ENCODE measurements around the gene DDX31. TPM values are rescaled to one million over a fixed set of nuclear protein-coding genes. Genes with fewer than 3 reads are reported as not detected.

Gene DDX31
- total RNA-seq, 4 donors from 2014 or later = 10.2 to 18.3 (median 11.8) TPM

DNA sequence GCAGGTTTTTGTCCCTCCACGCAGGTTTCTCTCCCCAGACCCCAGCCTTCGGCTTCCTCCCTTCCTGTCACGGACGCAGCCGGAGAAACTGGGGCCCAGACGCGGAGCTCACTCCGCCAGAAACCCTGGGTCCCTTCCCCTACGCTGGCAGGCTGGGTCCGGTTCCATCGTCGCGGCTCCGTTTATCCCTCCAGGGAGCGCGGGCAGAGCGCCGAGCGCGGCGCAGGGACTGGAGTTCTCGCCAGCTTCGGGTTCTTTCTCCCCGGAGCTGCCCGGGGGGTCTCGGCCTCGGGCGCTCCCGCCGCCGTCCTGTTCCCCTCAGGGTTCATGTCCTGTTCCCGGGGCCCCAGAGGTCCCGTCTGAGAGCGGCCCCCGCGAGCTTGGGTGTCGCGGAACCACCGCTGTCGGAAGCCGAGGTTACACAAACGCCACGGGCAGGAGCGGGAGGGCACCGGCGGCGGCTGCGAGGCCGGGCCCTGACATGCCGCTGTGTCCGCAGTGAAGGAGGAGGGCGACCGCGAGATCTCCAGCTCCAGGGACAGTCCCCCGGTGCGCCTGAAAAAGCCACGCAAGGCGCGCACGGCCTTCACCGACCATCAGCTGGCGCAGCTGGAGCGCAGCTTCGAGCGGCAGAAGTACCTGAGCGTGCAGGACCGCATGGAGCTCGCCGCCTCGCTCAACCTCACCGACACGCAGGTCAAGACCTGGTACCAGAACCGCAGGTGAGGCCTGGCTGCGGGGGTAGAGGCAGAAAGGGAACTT is 82.8 kb downstream of the DDX31 start:
- Histone ChIP-seq H3K4me3 (no peak overlapping the region), H3K36me3 (no peaks in the 10 kb centered on the region), H3K27ac (no peak overlapping the region), H3K4me1 (peaks cover 0 to 45% (median 13%) of the 10 kb centered on the region in 3 donors), H3K27me3 (peaks cover 54 to 100% (median 66%) of the 10 kb centered on the region in 4 donors), H3K9me3 (no peaks in the 10 kb centered on the region)
- intact Hi-C loops (cut with DNase I) = no loop called here
- no peak for TF ChIP-seq CTCF (IDR thresholded peaks at IDR 0.05)
- TF ChIP-seq POLR2A (IDR thresholded peaks at IDR 0.05) = no peak
- WGBS, 2 donors = 0% methylated on average over 3 to 4 of the region's 74 CpGs
- no peak for DNase-seq

DNA sequence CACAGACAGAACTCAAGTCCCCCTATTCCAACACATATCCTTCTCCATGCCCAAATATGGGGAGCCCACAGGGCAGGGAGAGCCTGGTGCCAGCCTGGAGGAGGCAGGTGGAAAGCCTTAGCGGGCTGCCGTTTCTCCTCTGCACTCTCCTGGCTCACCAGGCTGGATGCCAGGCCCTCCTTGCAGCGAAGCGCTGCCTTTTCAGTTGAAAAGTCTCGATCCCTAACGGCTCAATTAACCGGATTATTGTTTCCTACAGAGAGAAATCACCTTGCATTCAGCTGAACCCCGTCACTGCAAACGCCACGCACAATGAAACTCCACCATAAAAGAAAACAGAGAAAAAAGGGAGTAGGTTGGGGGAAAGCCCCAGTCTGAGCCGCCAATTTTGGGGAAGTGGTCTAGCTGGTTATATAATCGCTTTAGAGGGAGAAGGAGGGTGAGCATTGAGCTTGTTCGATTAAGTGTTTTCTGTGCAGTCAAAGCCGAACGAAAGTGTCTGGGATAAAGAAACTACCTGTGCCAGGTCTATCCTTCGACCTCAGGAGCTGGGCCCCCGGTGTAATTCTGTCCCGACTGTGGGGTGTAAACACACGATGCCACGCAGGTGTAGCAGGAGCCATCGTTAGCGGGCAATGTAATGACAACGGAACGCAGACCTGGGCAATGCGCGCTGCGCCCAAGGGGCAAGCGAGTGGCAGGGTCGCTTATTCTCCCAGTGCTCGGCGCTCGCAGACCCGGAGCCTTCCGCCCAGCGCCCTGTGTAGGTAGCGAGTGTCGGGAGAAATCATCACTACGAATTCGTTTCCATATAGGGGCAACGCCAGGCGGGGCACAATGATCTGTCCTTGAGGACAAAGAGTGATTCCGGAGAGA is 83.6 kb downstream of the DDX31 start:
- Histone ChIP-seq H3K9me3 (no peaks in the 10 kb centered on the region), H3K4me3 (no peak overlapping the region), H3K27ac (no peak overlapping the region), H3K27me3 (peaks cover 55 to 100% (median 71%) of the 10 kb centered on the region in 4 donors), H3K36me3 (no peaks in the 10 kb centered on the region), H3K4me1 (peaks cover 5 to 53% (median 13%) of the 10 kb centered on the region in 3 donors)
- TF ChIP-seq CTCF (IDR thresholded peaks at IDR 0.05) = no peak
- TF ChIP-seq POLR2A (IDR thresholded peaks at IDR 0.05) = no peak
- intact Hi-C loops (cut with DNase I) = no loop called here
- no peak for DNase-seq
- WGBS, 2 donors = 3 to 11% methylated on average over 23 to 26 of the region's 42 CpGs

DNA sequence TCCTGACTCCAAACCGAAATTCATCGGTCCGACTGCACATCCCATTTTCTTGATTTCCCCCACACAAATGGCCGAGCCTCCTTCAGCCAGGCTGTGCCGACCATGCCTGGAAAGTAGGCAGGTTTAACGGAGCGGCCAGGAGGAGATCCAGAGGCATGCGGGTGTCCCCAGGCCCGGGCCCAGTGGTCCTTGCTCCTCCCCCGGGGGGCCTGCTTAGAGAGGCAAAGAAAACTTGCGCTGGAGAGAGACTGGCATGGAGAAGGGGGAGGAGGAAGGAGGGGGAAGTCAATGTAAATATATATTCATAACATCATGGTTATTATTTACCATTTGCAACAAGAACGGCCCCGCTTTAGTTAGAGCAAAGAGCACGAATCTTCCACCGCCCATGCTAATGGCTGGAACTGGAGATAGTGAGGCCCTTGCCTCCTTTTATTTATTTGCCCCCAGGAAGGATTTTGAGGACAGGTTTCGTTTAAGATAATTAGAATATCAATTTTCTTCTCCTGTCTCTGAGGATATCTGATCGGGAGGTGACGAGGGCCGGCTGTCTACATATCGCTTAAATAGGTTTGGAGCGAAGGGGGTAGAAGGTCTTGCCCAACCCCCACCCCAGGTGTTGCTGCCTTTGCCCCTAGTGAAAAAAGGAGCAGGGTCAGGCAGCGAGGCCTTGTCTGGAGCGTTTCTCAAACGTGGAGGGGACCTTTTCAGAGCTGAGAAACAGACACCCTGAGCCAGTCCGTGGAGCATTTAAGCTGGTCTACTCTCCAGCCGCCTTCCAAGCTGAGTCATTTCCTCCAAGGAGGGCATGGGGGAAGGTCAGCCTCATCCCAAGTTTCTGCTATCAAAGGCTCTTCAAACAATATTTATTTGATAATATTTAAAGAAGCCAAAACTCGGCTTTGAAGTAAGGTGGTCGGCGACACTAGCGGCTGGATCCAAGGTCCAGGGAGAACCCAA is 84.9 kb downstream of the DDX31 start:
- DNase-seq = no peak
- 13 to 18% methylated on average over 25 to 28 of the region's 30 CpGs for WGBS, 2 donors
- Histone ChIP-seq H3K36me3 (no peaks in the 10 kb centered on the region), H3K4me1 (peaks cover 5 to 54% (median 8%) of the 10 kb centered on the region in 3 donors), H3K27me3 (peaks cover 58 to 100% (median 80%) of the 10 kb centered on the region in 4 donors), H3K27ac (no peak overlapping the region), H3K9me3 (no peaks in the 10 kb centered on the region), H3K4me3 (no peak overlapping the region)
- intact Hi-C loops (cut with DNase I) = no loop called here
- TF ChIP-seq CTCF (IDR thresholded peaks at IDR 0.05) = no peak
- TF ChIP-seq POLR2A (IDR thresholded peaks at IDR 0.05) = no peak

- intact Hi-C loops (cut with DNase I) = no loop called here
Measured at GRCh38 chr9:132583584-132584304, 86.0 kb downstream of the DDX31 start.

More at GRCh38 chr9:132583584-132584304, 86.0 kb downstream of the DDX31 start:
- 3% methylated on average over 5 to 8 of the region's 8 CpGs for WGBS, 2 donors
- DNase-seq = no peak
- Histone ChIP-seq H3K27ac (no peak overlapping the region), H3K4me3 (no peak overlapping the region), H3K4me1 (peaks cover 3 to 47% (median 5%) of the 10 kb centered on the region in 3 donors), H3K9me3 (no peaks in the 10 kb centered on the region), H3K36me3 (no peaks in the 10 kb centered on the region), H3K27me3 (peaks cover 50 to 100% (median 83%) of the 10 kb centered on the region in 4 donors)
- no peak for TF ChIP-seq CTCF (IDR thresholded peaks at IDR 0.05)
- no peak for TF ChIP-seq POLR2A (IDR thresholded peaks at IDR 0.05)
